Loucy (cell line): ENCODE measurements around the gene EPB41L3.

Source experiments
- H2AFZ ChIP-seq: fragments of 200-600 bp; sonication (generic); 2 replicates; pipeline ENCODE4 v1.6.0; 2016; ENCODE audit warnings: antibody characterized with exemption, mild to moderate bottlenecking, low read length, moderate library complexity
- H3F3A ChIP-seq: fragments of 200-600 bp; 2 replicates; pipeline ENCODE4 v1.6.0; 2016; ENCODE audit warnings: antibody characterized with exemption, low read depth, mild to moderate bottlenecking
- H3K27me3 ChIP-seq: fragments of 200-600 bp; sonication (generic); 2 replicates; pipeline ENCODE4 v1.6.1; 2014; ENCODE audit warnings: low read length, mild to moderate bottlenecking; ENCODE audit not compliant: insufficient read depth, poor library complexity, severe bottlenecking
- H3K36me3 ChIP-seq: fragments of 200-600 bp; sonication (generic); 2 replicates; pipeline ENCODE4 v1.6.1; 2016; ENCODE audit warnings: low read length; ENCODE audit not compliant: insufficient read depth
- H3K4me1 ChIP-seq: fragments of 200-600 bp; sonication (generic); 2 replicates; pipeline ENCODE4 v1.5.1; 2014; ENCODE audit warnings: low read length, mild to moderate bottlenecking; ENCODE audit not compliant: insufficient read depth, poor library complexity, severe bottlenecking
- H3K4me2 ChIP-seq: fragments of 200-600 bp; sonication (generic); 2 replicates; pipeline ENCODE4 v1.6.0; 2014; ENCODE audit warnings: antibody characterized with exemption, low read length, low read depth, mild to moderate bottlenecking; ENCODE audit not compliant: poor library complexity, severe bottlenecking
- H3K4me3 ChIP-seq: fragments of 200-600 bp; sonication (generic); 2 replicates; pipeline ENCODE4 v1.5.1; 2014; ENCODE audit warnings: low read length, mild to moderate bottlenecking, mixed read lengths; ENCODE audit not compliant: poor library complexity, severe bottlenecking
- H3K79me2 ChIP-seq: fragments of 200-600 bp; sonication (generic); 2 replicates; pipeline ENCODE4 v1.6.1; 2014; ENCODE audit warnings: low read length; ENCODE audit not compliant: insufficient read depth
- H3K9ac ChIP-seq: fragments of 200-600 bp; sonication (generic); 2 replicates; pipeline ENCODE4 v1.6.0; 2014; ENCODE audit warnings: mild to moderate bottlenecking, low read depth, low read length, moderate library complexity; ENCODE audit not compliant: poor library complexity, severe bottlenecking
- H3K9me2 ChIP-seq: fragments of 200-600 bp; sonication (generic); replicated peaks from 2 replicates; pipeline ENCODE4 v1.6.1; 2016; ENCODE audit warnings: low read depth, low read length, mixed read lengths
- H3K9me3 ChIP-seq: fragments of 200-600 bp; sonication (generic); 2 replicates; pipeline ENCODE4 v1.6.1; 2014; ENCODE audit warnings: mild to moderate bottlenecking, antibody characterized with exemption, low read length, low read depth; ENCODE audit not compliant: insufficient read depth
- H4K20me1 ChIP-seq: fragments of 200-600 bp; sonication (generic); 2 replicates; pipeline ENCODE4 v1.6.0; 2014; ENCODE audit warnings: antibody characterized with exemption, low read length, mild to moderate bottlenecking; ENCODE audit not compliant: insufficient read depth, poor library complexity, severe bottlenecking
- CTCF ChIP-seq: fragments of 200-600 bp; sonication (generic); conservative IDR thresholded peaks from 2 replicates; pipeline ENCODE4 v1.5.1; 2014; ENCODE audit warnings: mild to moderate bottlenecking, antibody characterized with exemption, low read length
- EZH2phosphoT487 ChIP-seq: fragments of 200-600 bp; IDR thresholded peaks from 2 replicates; pipeline ENCODE4 v1.6.1; 2018; ENCODE audit warnings: antibody characterized with exemption, mild to moderate bottlenecking, moderate library complexity, borderline replicate concordance

Gene EPB41L3

GRCh38 chr18:5391409-5391808 is 152.4 kb downstream of the EPB41L3 start:
- Histone ChIP-seq H3K4me1 (no peaks in the 10 kb centered on the region), H3K79me2 (no peaks in the 10 kb centered on the region), H3K9ac (no peak overlapping the region), H3F3A (no peaks in the 10 kb centered on the region), H4K20me1 (no peaks in the 10 kb centered on the region), H3K27me3 (no peaks in the 10 kb centered on the region), H3K4me2 (no peak overlapping the region), H3K4me3 (no peak overlapping the region), H2AFZ (no peak overlapping the region), H3K36me3 (no peaks in the 10 kb centered on the region), H3K9me3 (no peaks in the 10 kb centered on the region; the same call in 1 of the 2 replicates), H3K9me2 (no peaks in the 10 kb centered on the region)
- no peak for TF ChIP-seq CTCF

- H3K4me3 ChIP-seq, result no peak overlapping the region
- H3F3A ChIP-seq, result no peaks in the 10 kb centered on the region
- no peak overlapping the region for H2AFZ ChIP-seq
- no peaks in the 10 kb centered on the region for H3K9me2 ChIP-seq
- no peaks in the 10 kb centered on the region for H3K4me1 ChIP-seq
- no peak overlapping the region for H3K4me2 ChIP-seq
- no peaks in the 10 kb centered on the region for H3K36me3 ChIP-seq
- no peaks in the 10 kb centered on the region for H3K27me3 ChIP-seq
- TF ChIP-seq CTCF, result no peak
- TF ChIP-seq EZH2phosphoT487, result no peak
- H3K9ac ChIP-seq, result no peak overlapping the region
- no peaks in the 10 kb centered on the region for H3K79me2 ChIP-seq
- H3K9me3 ChIP-seq, result no peaks in the 10 kb centered on the region; the same call in 1 of the 2 replicates
- H4K20me1 ChIP-seq, result no peaks in the 10 kb centered on the region
Measured at GRCh38 chr18:5389356-5389755, 154.4 kb downstream of the EPB41L3 start.

DNA sequence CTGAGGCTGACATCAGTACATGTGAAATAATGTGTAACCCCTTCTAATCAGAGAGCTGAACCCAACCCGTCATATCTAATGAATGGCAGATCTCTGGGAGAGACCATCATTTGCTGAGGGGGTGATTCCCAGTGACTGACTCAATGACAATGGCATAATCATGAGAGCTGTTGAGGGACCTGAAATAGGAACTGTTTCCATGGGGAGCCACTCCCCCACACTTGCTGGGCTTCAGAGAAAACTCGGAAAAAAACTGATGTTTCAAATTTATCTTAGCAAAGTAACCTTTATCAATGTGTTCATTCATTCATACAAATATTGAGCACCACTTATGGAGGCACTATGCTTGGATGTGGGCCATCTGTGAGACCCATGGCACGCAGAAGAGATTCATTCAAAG is 154.9 kb downstream of the EPB41L3 start:
- no peaks in the 10 kb centered on the region for H3K27me3 ChIP-seq
- TF ChIP-seq EZH2phosphoT487 (no peak), CTCF (no peak)

More for the DNA sequence above, 154.9 kb downstream of the EPB41L3 start:
- Histone ChIP-seq H2AFZ (no peak overlapping the region), H3K9me3 (no peaks in the 10 kb centered on the region; the same call in 1 of the 2 replicates), H3K4me1 (no peaks in the 10 kb centered on the region), H4K20me1 (no peaks in the 10 kb centered on the region), H3K4me3 (no peak overlapping the region), H3K9me2 (no peaks in the 10 kb centered on the region), H3K79me2 (no peaks in the 10 kb centered on the region), H3K4me2 (no peak overlapping the region), H3K9ac (no peak overlapping the region), H3F3A (no peaks in the 10 kb centered on the region), H3K36me3 (no peaks in the 10 kb centered on the region)
